Measurements from ENCODE around the gene PCMTD2.

The PCMTD2 gene

DNA sequence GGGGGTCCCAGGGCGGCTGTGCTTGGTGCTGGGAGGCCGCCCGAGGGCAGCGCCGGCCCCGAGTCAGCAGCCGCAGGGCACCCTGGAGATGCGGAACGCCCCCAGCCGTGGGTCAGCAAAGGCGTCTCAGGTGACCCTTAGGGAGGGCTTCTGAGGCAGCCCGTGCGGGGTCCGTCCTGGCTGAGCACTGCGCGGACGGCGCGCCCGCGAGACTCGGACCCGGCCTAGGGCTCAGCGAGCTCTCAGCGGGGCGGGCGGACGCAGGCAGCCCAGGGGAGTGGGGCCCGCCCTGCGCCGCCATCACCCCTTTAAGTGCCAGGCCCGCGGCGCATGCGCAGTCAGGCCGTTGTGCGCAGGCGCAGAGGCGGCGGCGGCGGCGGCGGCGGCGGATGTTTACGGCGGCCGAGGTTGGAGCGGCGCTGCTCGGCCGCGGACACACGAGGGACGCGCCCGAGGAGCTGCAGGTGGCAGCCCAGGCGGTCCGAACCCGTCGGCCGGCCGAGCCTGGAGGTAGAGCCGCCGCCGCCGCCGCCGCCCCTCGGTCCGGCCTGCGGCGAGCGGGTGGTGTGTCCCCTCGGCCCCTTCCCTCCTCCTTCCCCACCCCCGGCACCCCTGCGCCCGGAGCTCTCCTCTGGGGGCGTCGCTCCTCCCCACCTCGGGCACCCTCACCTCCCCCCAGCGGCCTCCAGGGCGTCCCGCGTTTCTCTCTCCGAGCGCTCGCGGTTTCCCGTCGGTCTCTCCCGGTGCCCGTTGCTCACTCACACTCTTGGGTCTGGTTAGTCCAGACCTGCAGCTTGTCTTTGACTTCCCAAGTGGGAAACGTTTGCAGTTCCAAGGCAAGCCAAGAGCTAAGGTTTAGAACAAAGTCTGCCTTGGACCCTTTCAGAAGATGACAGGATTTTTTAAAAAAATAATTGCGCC is at the start of gene PCMTD2:
PCMTD2 (plus strand) TSS at position 388 of the 921 bp plus-strand sequence. CDS start 4,218 bp downstream, outside the sequence.
- ATAC-seq, result peak; percentile 87 to 88

GRCh38 chr20:64206614-64207013 is 48.9 kb upstream of the PCMTD2 start:
- ATAC-seq, result no peak

DNA sequence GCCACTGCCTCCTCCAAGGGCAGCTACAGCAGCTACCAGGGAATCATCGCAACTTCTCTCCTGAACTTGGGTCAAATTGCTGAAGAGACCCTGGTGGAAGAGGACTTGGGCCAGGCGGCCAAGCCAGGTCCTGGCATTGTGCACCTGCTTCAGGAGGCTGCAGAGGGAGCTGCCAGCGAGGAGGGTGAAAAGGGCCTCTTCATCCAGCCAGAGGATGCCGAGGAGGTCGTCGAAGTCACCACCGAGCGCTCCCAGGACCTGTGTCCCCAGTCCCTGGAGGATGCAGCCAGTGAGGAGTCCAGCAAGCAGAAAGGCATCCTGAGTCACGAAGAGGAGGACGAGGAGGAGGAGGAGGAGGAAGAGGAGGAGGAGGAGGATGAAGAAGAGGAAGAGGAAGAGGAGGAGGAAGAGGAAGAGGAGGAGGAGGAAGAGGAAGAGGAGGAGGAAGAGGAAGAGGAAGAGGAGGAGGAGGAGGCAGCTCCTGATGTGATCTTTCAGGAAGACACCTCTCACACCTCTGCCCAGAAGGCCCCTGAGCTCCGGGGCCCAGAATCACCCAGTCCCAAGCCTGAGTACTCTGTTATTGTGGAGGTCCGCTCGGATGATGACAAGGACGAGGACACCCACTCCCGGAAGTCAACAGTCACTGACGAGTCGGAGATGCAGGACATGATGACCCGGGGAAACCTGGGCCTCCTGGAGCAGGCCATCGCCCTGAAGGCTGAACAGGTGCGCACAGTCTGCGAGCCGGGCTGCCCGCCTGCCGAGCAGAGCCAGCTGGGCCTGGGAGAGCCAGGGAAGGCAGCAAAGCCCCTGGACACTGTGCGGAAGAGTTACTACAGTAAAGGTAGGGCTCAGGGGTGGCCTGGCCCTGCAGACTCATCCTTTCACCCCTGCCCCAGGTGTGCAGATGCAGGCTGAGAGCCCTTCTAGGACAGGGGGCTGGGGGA is 47.6 kb upstream of the PCMTD2 start:
- ATAC-seq, result no peak

DNA sequence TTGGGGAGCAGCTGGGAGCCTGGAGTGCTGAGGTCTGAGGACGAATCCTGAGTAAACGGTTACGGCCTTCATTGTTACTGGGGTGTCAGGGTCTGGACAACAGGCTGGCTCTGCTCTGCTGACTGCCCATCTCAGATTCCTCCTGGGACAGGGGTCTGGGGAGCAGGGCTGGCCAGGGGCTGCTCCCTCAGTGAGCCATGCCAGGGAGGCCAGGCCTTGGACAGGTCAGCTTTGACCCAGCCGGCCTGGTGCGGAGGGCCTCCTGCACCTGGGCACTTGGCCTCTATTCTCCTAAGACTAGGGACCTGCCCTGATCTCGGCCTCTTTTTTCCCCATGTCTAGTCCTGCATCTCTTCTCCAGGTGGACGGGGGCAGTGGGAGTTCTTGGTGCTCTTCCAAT is 46.4 kb upstream of the PCMTD2 start:
- no peak for ATAC-seq

DNA sequence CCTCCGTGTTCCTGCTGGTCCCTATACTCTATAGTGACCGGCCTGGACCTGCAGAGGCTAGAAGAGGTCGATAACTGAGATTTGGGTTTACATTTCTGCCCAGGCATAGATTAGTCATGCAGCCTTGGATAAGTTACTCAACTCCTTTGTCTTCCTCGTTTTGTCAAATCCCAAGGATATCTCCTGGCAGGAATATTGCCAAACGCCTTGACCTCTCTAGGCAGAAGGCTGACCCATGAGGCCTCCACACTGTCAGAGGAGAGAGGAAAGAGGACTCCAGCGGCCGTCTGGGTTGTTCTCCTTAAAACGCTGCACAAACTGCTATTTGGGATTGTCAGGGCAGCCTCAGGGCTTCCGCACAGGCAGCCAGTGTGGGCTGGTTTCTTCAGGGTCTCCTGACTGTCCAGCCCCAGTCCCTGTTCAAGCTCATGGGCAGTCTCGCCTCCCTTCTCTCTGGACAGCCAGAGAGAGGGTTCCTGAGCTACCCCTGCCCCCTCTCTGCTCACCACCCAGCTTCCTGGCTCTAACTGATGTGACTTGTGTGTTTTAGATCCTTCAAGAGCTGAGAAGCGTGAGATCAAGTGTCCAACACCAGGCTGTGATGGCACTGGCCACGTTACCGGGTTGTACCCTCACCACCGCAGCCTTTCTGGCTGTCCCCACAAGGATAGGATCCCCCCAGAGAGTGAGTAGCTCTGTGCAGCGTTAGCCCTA is 44.7 kb upstream of the PCMTD2 start:
- ATAC-seq, result no peak

GRCh38 chr20:64211874-64212658 is 43.5 kb upstream of the PCMTD2 start:
- ATAC-seq, result no peak

- ATAC-seq, result no peak
Measured at GRCh38 chr20:64212755-64213154, 42.8 kb upstream of the PCMTD2 start.

GRCh38 chr20:64214113-64214512 is 41.4 kb upstream of the PCMTD2 start:
- ATAC-seq, result no peak

- no peak for ATAC-seq
Measured at GRCh38 chr20:64214952-64215351, 40.6 kb upstream of the PCMTD2 start.

GRCh38 chr20:64216036-64216435 is 39.5 kb upstream of the PCMTD2 start:
- ATAC-seq, result no peak

GRCh38 chr20:64216910-64217309 is 38.6 kb upstream of the PCMTD2 start:
- no peak for ATAC-seq

- no peak for ATAC-seq
Measured at GRCh38 chr20:64217539-64218221, 37.9 kb upstream of the PCMTD2 start.

- ATAC-seq, result no peak
Measured at GRCh38 chr20:64219202-64219601, 36.3 kb upstream of the PCMTD2 start.

DNA sequence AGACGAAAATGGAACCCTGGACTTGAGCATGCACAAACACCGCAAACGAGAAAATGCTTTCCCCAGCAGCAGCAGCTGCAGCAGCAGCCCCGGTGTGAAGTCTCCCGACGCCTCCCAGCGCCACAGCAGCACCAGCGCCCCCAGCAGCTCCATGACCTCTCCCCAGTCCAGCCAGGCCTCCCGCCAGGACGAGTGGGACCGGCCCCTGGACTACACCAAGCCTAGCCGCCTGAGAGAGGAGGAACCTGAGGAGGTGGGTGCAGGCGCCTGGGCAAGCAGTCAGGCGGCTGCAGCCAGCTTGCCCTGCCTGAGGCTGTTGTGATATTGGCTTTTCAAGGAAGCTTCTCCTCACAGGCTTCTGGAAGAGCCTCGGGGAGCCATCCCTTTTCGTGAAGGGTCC is 35.8 kb upstream of the PCMTD2 start:
- no peak for ATAC-seq

GRCh38 chr20:64220420-64220819 is 35.1 kb upstream of the PCMTD2 start:
- no peak for ATAC-seq

GRCh38 chr20:64220891-64221527 is 34.5 kb upstream of the PCMTD2 start:
- no peak for ATAC-seq

DNA sequence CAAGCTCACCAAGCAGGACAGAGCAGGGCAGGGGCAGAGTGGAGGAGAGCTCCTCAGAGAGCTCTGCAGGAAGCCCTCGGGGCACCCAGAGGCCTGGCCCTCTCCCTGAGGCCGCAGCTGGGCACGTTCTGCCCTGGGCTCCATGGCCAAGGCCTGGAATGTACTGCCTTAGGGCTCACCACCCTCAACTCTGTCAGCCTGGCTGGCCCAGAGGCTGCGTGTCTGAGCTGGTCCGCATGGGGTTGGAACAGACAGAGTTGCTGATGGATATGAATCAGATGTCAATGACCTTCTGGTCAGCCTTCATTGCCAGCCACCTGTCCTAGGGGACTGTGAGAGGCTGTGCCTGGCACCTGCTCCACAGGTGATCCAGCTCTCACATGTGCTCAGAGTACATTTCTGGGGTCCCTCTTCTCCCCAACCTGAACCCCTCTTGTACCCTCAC is 33.2 kb upstream of the PCMTD2 start:
- no peak for ATAC-seq

DNA sequence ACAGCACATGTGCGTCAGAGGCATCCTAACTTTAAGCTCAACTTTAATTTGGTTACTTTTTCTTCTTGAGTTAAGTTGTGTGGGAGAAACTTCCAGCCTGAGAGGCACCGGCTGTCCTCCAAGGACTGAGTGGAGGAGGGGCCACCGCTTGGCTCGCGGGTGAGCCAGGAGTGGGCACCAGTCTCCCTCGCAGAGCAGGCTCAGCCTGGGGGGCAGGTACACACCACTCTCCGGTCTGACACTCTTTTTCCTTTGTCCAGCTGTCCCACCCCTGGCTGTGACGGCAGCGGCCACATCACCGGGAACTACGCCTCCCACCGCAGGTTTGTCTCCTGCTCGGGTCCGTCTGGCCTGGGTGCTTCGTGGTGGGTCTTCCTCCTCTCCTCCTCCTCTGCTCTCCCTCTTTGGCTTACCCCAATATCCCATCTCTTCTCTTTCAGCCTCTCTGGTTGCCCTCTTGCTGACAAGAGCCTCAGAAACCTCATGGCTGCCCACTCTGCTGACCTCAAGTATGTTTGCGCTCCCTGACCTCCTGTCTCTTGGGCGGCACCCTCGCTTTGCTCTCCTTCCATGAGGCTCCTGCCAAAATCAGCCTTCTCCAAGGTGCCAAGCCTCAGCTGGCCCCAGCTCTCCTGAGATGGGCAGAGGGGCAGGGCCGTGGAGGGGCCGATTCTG is 32.6 kb upstream of the PCMTD2 start:
- no peak for ATAC-seq

- ATAC-seq, result no peak
Measured at GRCh38 chr20:64223526-64224067, 32.0 kb upstream of the PCMTD2 start.
